Measurements from ENCODE around the gene SDHA.

The SDHA gene

DNA sequence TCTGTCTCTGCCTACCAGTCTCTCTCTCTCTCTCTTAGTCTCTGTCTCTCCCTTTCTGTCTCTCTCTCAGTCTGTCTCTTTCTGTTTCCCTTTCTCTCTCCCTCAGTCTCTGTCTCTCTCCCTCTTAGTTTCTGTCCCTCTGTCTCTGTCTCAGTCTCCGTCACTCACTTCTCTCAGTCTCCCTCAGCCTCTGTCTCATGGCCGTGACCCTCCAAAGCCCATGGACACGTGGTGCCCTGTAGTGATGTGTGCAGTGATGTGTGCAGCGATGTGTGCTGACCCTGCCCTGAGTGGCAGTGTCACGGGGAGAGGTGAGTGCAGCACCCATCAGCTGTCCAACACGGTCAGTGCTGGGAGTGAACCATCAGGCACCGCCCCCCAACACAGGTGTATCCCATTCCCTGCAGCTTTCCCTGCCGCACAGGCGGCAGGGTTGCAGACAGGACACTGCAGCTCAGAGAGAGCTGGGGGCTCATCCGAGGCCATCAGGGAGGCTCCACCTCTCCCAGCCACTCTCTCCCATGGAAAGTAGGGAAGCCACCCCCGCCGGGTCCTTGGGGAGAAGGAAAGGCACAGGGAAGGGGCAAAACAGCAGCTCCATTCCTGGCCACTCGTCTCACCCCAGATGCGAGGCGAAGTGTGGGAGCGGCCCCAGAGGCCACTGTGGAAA, 27.6 kb upstream of the SDHA start:
- TF ChIP-seq, protein P1, sequence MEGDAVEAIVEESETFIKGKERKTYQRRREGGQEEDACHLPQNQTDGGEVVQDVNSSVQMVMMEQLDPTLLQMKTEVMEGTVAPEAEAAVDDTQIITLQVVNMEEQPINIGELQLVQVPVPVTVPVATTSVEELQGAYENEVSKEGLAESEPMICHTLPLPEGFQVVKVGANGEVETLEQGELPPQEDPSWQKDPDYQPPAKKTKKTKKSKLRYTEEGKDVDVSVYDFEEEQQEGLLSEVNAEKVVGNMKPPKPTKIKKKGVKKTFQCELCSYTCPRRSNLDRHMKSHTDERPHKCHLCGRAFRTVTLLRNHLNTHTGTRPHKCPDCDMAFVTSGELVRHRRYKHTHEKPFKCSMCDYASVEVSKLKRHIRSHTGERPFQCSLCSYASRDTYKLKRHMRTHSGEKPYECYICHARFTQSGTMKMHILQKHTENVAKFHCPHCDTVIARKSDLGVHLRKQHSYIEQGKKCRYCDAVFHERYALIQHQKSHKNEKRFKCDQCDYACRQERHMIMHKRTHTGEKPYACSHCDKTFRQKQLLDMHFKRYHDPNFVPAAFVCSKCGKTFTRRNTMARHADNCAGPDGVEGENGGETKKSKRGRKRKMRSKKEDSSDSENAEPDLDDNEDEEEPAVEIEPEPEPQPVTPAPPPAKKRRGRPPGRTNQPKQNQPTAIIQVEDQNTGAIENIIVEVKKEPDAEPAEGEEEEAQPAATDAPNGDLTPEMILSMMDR (IDR thresholded peaks at IDR 0.05; ENCODE audit: low read depth, low read length), result no peak
- DNase-seq (ENCODE audit: extremely low read depth, low read depth), result no peak

DNA sequence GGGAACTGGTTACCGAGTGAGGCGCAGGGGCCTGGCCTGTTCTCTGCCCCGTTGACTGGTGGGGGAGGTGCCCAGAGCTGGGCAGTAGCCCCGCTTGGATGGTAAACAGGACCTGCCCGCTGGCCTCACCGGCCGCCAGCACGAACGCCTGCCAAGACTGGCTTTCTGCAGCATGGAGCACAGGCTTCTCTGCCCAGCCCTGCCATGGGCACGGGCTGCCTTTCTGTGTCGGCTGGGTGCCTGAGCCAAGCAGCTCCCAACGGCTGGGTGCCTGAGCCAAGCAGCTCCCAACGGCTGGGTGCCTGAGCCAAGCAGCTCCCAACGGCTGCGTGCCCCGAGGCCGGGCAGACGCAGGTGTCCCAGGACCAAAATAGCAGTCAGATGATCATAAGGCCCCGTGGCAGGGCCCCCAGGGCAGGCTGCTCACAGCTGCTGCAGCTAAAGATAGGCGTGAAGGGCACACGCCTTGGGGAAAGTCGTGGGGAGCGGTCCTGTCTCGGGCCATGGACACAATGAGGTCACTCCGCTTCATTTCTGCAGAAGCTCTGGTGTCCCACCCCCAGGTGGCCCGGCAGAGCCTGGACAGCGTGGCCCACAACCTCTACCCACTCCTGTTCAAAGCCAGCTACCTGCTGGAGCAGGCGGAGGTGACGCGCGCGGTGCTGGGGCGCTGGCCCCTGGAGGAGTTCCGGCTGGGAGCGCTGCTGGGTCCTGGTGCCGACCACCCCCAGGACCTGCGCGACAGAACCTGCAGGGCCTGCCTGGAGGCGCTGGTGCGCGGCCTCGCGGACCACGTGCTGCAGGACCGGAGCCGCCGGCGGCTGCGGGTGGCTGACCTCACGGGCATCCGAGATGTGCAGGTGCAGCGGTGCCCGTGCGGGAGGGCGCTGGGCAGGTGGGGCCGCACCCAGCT, 26.8 kb upstream of the SDHA start, which contains the start of gene LRRC14B:
Gene LRRC14B, plus strand, starts transcription at position 460 of the 913 bp plus-strand sequence. Its CDS starts 44 bp downstream, at position 504.
- no peak for DNase-seq (ENCODE audit: extremely low read depth, low read depth)

DNA sequence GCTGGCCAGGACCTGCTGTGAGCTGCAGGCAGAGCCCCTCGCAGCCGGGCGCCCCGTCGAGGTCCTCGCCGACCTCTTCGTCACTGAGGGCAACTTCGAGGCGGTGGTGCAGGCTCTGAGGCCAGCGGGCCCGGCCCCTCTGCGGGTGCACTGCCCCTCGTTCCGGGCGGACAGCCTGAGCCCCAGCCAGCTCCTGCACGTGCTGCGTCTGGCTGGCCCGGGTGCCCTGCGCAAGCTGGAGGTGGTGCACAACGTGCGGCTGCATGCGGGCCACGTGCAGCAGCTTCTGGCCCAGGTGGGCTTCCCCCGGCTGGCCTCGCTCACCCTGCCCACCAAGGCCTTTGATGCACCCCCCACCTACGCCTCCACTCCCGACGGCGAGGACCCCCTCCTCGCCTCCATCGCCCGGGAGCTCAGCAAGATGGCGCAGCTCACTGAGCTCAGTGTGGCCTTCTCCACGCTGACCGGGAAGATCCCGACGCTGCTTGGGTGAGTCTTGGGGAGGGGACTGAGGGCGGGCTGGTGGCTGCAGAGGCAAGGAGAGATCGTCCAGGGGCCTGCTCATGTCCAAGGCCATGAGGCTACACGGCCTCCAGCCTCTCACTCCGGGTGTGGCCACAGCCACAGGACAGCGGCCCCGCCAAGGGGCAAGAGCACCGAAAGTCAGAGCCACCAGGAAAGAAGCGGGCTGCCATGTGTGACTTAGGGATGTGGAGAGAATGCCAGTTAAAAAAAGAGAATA, 26.0 kb upstream of the SDHA start:
- TF ChIP-seq, protein P1 (IDR thresholded peaks at IDR 0.05; ENCODE audit: low read depth, low read length), result no peak
- no peak for DNase-seq (ENCODE audit: extremely low read depth, low read depth)

More for the DNA sequence above, 26.8 kb upstream of the SDHA start, which contains the start of gene LRRC14B:
- TF ChIP-seq, protein P1 (IDR thresholded peaks at IDR 0.05; ENCODE audit: low read depth, low read length), result no peak

- no peak for DNase-seq (ENCODE audit: extremely low read depth, low read depth)
- TF ChIP-seq, protein P1 (IDR thresholded peaks at IDR 0.05; ENCODE audit: low read depth, low read length), result no peak
These were observed 25.5 kb upstream of the SDHA start for GRCh38 chr5:192691-192969.

DNA sequence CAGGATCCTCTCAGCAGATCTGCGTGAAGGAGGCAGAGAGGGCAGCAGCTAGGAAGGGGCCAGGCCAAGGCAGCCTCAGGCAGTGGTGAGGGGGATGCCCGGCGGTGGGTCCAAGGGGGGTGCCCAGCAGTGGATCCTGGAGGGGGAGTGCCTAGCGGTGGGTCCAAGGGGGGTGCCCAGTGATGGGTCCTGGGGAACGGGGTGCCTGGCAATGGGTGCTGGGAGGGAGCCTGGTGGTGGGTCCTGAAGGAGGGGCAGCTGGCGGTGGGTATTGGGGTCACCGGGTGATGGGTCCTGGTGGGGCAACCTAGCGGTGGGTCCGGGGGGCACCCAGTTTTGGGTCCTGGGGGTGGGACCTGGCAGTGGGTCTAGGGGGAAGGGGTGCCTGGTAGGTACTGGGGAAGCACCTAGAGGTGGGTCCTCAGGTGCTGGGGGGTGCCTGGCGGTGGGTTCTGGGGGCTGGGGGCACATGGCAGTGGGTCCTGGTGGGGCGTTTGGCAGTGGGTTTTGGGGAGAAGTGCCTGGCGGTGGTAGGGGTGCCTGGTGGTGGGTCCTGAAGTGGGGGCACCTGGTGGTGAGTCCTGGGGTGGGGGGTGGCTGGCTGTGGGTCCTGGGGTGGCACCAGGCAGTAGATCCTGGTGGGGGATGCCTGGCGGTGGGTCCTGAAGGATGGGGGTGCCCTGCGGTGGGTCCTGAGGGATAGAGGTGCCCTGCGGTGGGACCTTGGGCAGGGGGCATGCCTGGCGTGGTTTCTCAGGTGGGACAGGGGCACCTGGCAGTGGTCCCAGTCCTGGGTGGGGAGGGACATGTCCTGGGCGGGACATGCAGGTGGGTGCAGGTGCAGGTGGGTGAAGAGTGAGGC, 24.9 kb upstream of the SDHA start:
- DNase-seq (ENCODE audit: extremely low read depth, low read depth), result no peak
- TF ChIP-seq, protein P1 (IDR thresholded peaks at IDR 0.05; ENCODE audit: low read depth, low read length), result no peak

GRCh38 chr5:194102-194501, 24.0 kb upstream of the SDHA start:
- TF ChIP-seq, protein P1 (IDR thresholded peaks at IDR 0.05; ENCODE audit: low read depth, low read length), result no peak
- no peak for DNase-seq (ENCODE audit: extremely low read depth, low read depth)
